Right lobe of liver (tissue), 6 donors: ENCODE results near the gene IGF2. TPM values are rescaled to one million over a fixed set of nuclear protein-coding genes. Genes with fewer than 3 reads are reported as not detected.
A peak's percentile ranks its signal among the peaks of the same experiment; 100 is the strongest.

ENCODE experiments used
- ATAC-seq, 4 donors: fragments of 200-7000 bp; cut with Tn5 transposase; one replicate each; pipeline ENCODE4 v1.9.1; 2020; ENCODE audit warnings: mild to moderate bottlenecking in 4 of 4, moderate library complexity in 4 of 4
- DNase-seq, 3 donors: peaks; one replicate each; pipeline ENCODE4 v3.0.0-alpha.2; 2020
- H3K27ac ChIP-seq, 3 donors: fragments of 200-600 bp; one replicate each; pipeline ENCODE4 v1.8.0; 2022
- H3K27me3 ChIP-seq, 2 donors: fragments of 200-600 bp; one replicate each; pipeline ENCODE4 v1.8.0; 2022
- H3K36me3 ChIP-seq, 4 donors: fragments of 200-600 bp; sonication (generic) in 1 of 4; one replicate each; pipeline versions ENCODE4 v1.5.1 to v1.8.0; 2017 to 2022; ENCODE audit warnings: control low read depth in 1 of 4
- H3K4me1 ChIP-seq, 4 donors: fragments of 200-600 bp; sonication (generic) in 1 of 4; one replicate each; pipeline versions ENCODE4 v1.5.1 to v1.8.0; 2017 to 2022; ENCODE audit warnings: control low read depth in 1 of 4
- H3K4me3 ChIP-seq, 3 donors: fragments of 200-600 bp; one replicate each; pipeline ENCODE4 v1.8.0; 2022
- H3K9me3 ChIP-seq, 4 donors: fragments of 200-600 bp; sonication (generic) in 1 of 4; one replicate each; pipeline versions ENCODE4 v1.5.1 to v1.8.0; 2017 to 2022; ENCODE audit warnings: control low read depth in 1 of 4
- POLR2A ChIP-seq: fragments of 450-650 bp; IDR thresholded peaks from one replicate; pipeline ENCODE4 v1.6.1; 2017; ENCODE audit warnings: antibody characterized with exemption, mild to moderate bottlenecking
- WGBS: methylation state at CpG from one replicate; pipeline ENCODE4 v1.1.6; 2018; ENCODE audit warnings: low coverage, low lambda C conversion rate; ENCODE audit not compliant: insufficient coverage; ENCODE audit errors: missing lambda C conversion rate; 5-methylcytosine and 5-hydroxymethylcytosine counted together
- intact Hi-C, 2 donors: fragments of 100-400 bp; cut with DNase I; formaldehyde crosslinking; loops; one replicate each; pipeline versions ENCODE4 v1.11.2 to v1.14.1; 2022
- microRNA counts: library from miRNA; unstranded; fragments of <30 nt; microRNA quantifications from one replicate; lab custom pipeline; 2016
- microRNA-seq, 2 donors: library from miRNA; unstranded; fragments of <30 nt; microRNA quantifications; one replicate each; pipeline ENCODE4, GENCODE V29; 2019 to 2020
- small RNA-seq, 2 experiments: library from RNA; depleted of rRNA; stranded (forward); fragments of <200 nt; gene quantifications; one replicate each; pipeline ENCODE3, GENCODE V24; 2016
- total RNA-seq, 6 experiments: library from RNA; depleted of rRNA in 2 of 6; stranded (reverse); fragments of >200 nt in 2 of 6; fragmentation: NEBNext Ultra II Directional in 3 of 6; extraction: Animal tissue kit (Norgen Biotek cat#: 25700) in 3 of 6; gene quantifications; one replicate each; pipeline versions ENCODE4 v1.1.0 to v1.2.4, GENCODE V29; 2016 to 2023
- TF ChIP-seq, protein P1 (sequence below), 4 donors: fragments of 200-600 bp in 3 of 4; fragments of 450-650 bp in 1 of 4; IDR thresholded peaks; one replicate each; pipeline versions ENCODE4 v1.5.1 to v1.8.0; 2016 to 2022; ENCODE audit warnings: antibody characterized with exemption in 4 of 4, mild to moderate bottlenecking in 2 of 4
- donor health status: DM: no; HTN: yes; CAD: no.
- donor health status: DM: no; HTN: no; CAD: no.
- donor health status: DM: no; HTN: no; CAD: no.
- donor health status: DM: no; HTN: yes; CAD: no.
- donor health status: DM: no; HTN: yes; CAD: no.

Gene IGF2
- total RNA-seq, 6 experiments from 2014 or later = 86.6 to 289 (median 177) TPM

DNA sequence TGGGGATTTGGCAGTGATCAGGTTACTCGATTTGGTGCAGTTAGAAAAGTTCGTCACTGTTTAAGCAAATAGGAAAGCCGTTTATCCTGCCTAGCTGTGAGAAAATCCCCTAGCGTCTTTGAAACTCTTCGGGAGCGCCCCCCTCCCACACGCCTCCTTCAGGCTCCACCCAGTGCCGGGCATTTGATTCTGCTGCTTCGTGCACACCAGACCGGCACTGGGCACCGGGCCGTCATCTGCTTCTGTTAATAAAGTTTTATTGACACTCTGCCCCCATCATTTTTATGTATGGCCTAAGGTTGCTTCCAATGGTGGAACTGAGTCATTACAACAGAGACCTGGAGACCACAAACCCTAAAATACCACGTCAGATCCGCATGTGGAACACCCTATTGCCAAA lies 50.9 kb downstream of the IGF2 start:
- H3K9me3 ChIP-seq = no peaks in the 10 kb centered on the region
- no peak overlapping the region for H3K4me3 ChIP-seq
- no peaks in the 10 kb centered on the region for H3K36me3 ChIP-seq
- TF ChIP-seq, protein P1, sequence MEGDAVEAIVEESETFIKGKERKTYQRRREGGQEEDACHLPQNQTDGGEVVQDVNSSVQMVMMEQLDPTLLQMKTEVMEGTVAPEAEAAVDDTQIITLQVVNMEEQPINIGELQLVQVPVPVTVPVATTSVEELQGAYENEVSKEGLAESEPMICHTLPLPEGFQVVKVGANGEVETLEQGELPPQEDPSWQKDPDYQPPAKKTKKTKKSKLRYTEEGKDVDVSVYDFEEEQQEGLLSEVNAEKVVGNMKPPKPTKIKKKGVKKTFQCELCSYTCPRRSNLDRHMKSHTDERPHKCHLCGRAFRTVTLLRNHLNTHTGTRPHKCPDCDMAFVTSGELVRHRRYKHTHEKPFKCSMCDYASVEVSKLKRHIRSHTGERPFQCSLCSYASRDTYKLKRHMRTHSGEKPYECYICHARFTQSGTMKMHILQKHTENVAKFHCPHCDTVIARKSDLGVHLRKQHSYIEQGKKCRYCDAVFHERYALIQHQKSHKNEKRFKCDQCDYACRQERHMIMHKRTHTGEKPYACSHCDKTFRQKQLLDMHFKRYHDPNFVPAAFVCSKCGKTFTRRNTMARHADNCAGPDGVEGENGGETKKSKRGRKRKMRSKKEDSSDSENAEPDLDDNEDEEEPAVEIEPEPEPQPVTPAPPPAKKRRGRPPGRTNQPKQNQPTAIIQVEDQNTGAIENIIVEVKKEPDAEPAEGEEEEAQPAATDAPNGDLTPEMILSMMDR (IDR thresholded peaks at IDR 0.05) = no peak
- TF ChIP-seq POLR2A = no peak
- WGBS = 83% methylated on average over 11 of the region's 14 CpGs
- H3K4me1 ChIP-seq = peaks cover 0 to 10% (median 3%) of the 10 kb centered on the region in 4 donors
- no peak for DNase-seq
- H3K27ac ChIP-seq = no peak overlapping the region
- intact Hi-C loops = no loop called here
- ATAC-seq = no peak
- no peaks in the 10 kb centered on the region for H3K27me3 ChIP-seq

DNA sequence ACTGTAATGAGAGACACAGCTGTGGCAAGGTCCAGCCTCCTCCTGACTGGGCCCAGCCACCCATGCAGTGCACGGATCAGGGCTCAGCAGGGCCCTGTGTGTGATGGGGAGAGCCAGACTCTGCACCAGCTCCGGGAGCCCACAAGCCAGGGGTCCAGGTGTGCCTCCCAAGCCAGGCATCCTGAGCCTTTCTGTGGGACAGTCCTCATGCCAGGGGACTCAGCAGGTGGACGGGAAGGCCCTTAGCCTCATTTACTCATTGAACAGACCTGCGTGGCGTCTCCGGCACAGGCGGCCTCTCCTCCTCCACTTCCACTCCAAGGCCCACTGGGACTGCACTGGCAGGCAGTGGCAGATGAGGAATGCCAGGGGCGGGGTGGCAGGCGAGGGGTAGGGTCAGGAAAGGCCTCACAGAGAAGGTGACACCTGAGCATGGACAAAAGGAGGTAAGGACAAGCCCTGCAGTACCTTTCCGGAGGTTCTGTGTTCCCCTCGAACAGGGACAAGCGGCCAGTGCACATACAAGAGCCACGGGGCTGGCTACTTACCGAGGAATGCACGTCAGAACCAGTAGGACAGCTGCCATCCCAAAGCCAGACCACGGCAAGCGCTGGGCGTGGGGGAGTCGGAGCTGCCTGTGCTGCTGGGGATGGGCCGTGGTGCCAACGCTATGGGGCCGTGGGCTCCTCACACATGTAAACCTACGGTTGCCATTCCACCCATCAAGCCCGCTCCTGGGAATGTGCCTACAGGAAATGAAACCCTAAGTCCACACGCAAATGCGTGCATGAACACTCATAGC lies 52.7 kb downstream of the IGF2 start:
- H3K9me3 ChIP-seq = no peaks in the 10 kb centered on the region
- H3K27ac ChIP-seq = no peak overlapping the region
- ATAC-seq = no peak
- H3K27me3 ChIP-seq = no peaks in the 10 kb centered on the region
- no peaks in the 10 kb centered on the region for H3K4me1 ChIP-seq
- intact Hi-C loops = no loop called here
- TF ChIP-seq POLR2A = no peak
- TF ChIP-seq, protein P1 (IDR thresholded peaks at IDR 0.05) = no peak
- 90% methylated on average over 3 of the region's 26 CpGs for WGBS
- no peak overlapping the region for H3K4me3 ChIP-seq
- DNase-seq = peak in 2 of 3 donors; percentile 33 to 37
- H3K36me3 ChIP-seq = no peaks in the 10 kb centered on the region

DNA sequence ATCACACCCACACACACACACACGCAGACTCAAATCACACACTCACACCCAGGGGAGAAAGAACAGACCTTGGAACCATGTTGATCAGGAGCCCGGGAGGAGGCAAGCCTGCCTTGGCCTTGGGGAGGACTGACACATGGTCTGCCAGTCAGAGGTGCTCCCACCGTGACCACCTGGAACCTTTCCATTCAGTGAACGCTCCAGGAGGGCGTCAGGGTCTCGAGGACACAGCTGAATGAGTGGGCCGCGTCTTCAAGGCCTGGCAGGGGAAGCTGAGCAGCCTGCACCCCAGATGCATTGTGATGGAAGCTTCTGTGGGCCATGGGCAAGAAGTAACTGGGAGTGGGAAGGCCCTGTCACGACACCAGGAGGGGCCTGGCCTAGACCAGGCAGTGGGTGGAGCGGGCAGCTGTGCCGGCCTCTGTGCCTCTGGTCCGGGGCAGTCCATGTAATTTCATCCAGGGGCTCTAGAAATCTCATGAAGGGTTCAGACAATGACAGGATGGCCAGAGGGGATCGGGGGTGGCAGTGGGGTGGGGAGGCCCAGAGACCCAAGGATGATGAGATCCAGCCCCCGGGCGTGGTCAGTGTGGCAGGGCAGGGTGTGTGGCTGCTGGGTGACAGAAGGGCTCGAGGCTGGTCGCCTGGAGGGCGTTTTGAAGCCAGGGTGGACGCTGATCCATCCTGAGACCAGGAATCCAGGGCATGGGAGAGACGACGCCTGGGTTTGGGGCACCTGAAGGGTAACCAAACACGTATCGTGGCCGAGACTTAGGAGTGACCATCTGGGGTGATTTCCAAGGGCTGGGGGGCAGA lies 53.7 kb downstream of the IGF2 start:
- Histone ChIP-seq H3K27me3 (no peaks in the 10 kb centered on the region), H3K36me3 (no peaks in the 10 kb centered on the region), H3K4me3 (no peak overlapping the region), H3K9me3 (no peaks in the 10 kb centered on the region), H3K4me1 (no peaks in the 10 kb centered on the region), H3K27ac (no peak overlapping the region)
- intact Hi-C loops = no loop called here
- TF ChIP-seq, protein P1 (IDR thresholded peaks at IDR 0.05) = no peak
- no peak for TF ChIP-seq POLR2A
- no peak for ATAC-seq
- DNase-seq = peak in 1 of 3 donors; percentile 35
- WGBS = 91% methylated on average over 10 of the region's 24 CpGs

DNA sequence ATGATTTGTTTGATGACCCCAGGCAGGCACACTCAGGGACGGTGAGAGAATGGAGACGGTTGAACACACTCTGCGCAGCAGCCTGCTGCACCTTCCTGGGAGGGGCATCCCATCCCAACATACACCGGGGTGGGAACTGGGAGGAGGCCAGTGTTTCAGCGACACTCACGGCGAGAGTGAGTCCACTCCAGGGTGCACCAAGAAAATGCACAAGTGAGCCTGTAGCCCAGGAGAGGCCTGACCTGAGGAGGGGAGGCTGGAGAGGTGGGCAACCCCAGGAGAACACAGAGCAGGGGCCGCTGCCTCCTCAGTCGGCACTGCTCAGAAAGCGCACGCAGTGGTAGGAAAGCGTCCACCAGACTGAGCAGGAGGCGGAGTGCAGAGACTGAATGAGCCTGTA lies 54.5 kb downstream of the IGF2 start:
- TF ChIP-seq, protein P1 (IDR thresholded peaks at IDR 0.05) = no peak
- TF ChIP-seq POLR2A = no peak
- intact Hi-C loops = no loop called here
- DNase-seq (peak in 1 of 3 donors; percentile 23), ATAC-seq (no peak)
- Histone ChIP-seq H3K36me3 (no peaks in the 10 kb centered on the region), H3K27ac (no peak overlapping the region), H3K4me3 (no peak overlapping the region), H3K9me3 (no peaks in the 10 kb centered on the region), H3K4me1 (no peaks in the 10 kb centered on the region), H3K27me3 (no peaks in the 10 kb centered on the region)
- 96% methylated on average over 3 of the region's 13 CpGs for WGBS

MicroRNA genes within 50 kb of the gene (microRNA counts, 767-probe panel; counts per million panel counts)
- microRNA hsa-miR-483-3p (lab: Ali Mortazavi, UCI) = 237 counts per million
- microRNA hsa-miR-483-5p (lab: Ali Mortazavi, UCI) = 237 counts per million

Small RNA genes lying within 50 kb of the gene (microRNA-seq; reads per million reads assigned to microRNA genes)
- gene MIR4686 (34.1 to 56.9 reads per million in 2 donors), gene MIR483 (1,423 to 1,605 reads per million in 2 donors)

Small RNA genes lying within 50 kb of the gene (small RNA-seq; reads per million reads assigned to genes)
- gene MIR4686 (0 to 0.19 reads per million in 2 experiments), gene MIR483 (0.87 to 2.1 reads per million in 2 experiments)

Other genes with a start within 250 kb of the IGF2 start
- gene PRR33, start 247.5 kb downstream of the IGF2 start, total RNA-seq = not detected
- 1 to 10 TPM in 1 of 6 experiments, under 1 TPM in 1, not detected in 4; 0.44 to 2.2 TPM for gene TNNT3, start 219.7 kb downstream of the IGF2 start, total RNA-seq
- gene MRPL23, start 192.1 kb downstream of the IGF2 start, total RNA-seq = 100 to 1,000 TPM in 1 of 6 experiments, 10 to 100 TPM in 5; 23.1 to 121 (median 36.4) TPM
- gene H19, start 141.5 kb downstream of the IGF2 start, total RNA-seq = 100 to 1,000 TPM; 143 to 898 (median 229) TPM
- not detected for gene INS, start 21.8 kb upstream of the IGF2 start, total RNA-seq
- under 1 TPM in 2 of 6 experiments, not detected in 4; 0.51 to 0.64 TPM for gene TH, start 32.4 kb upstream of the IGF2 start, total RNA-seq
- gene ASCL2, start 131.2 kb upstream of the IGF2 start, total RNA-seq = under 1 TPM; 0.42 to 0.81 (median 0.64) TPM
- gene C11orf21, start 162.5 kb upstream of the IGF2 start, total RNA-seq = under 1 TPM; 0.25 to 0.51 (median 0.39) TPM
- 1 to 10 TPM in 1 of 6 experiments, under 1 TPM in 3, not detected in 2; 0.24 to 1.2 (median 0.63) TPM for gene TSPAN32, start 162.6 kb upstream of the IGF2 start, total RNA-seq
- gene CD81, start 237.9 kb upstream of the IGF2 start, total RNA-seq = 100 to 1,000 TPM; 433 to 721 (median 528) TPM